OCI-LY3 (cell line): Measurements from ENCODE around the gene ST3GAL4.

Source experiments
- EZH2phosphoT487 ChIP-seq: fragments of 200-600 bp; shearing (Covaris generic); IDR thresholded peaks from 2 replicates; pipeline ENCODE4 v1.6.1; 2018; ENCODE audit warnings: antibody characterized with exemption, mixed run types, low read depth
- TF ChIP-seq, protein P1 (sequence below): fragments of 200-600, 300-600 bp; sonication (generic); IDR thresholded peaks from 2 replicates; pipeline ENCODE4 v1.5.1; 2014; ENCODE audit warnings: antibody characterized with exemption, low read length, low read depth

DNA sequence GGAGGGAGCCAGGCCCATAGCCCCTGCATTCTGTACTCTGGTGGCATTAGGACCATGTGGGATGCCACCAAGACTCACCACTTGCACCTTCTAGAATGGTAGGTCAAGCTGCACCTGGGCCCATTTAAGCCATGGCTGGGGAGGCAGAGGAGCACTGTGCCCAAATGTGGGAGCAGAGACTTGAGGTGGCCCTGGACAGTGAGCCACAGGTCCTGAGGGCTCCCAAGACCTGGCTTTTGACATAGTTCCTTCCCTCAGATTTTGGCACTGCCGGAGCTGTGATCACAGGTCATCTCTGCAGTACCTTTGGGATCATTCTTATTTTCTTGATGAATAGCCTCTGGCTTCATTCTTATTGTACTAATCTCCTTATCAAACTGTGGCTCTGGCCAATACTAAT lies 43.2 kb downstream of the ST3GAL4 start:
- TF ChIP-seq, protein P1, sequence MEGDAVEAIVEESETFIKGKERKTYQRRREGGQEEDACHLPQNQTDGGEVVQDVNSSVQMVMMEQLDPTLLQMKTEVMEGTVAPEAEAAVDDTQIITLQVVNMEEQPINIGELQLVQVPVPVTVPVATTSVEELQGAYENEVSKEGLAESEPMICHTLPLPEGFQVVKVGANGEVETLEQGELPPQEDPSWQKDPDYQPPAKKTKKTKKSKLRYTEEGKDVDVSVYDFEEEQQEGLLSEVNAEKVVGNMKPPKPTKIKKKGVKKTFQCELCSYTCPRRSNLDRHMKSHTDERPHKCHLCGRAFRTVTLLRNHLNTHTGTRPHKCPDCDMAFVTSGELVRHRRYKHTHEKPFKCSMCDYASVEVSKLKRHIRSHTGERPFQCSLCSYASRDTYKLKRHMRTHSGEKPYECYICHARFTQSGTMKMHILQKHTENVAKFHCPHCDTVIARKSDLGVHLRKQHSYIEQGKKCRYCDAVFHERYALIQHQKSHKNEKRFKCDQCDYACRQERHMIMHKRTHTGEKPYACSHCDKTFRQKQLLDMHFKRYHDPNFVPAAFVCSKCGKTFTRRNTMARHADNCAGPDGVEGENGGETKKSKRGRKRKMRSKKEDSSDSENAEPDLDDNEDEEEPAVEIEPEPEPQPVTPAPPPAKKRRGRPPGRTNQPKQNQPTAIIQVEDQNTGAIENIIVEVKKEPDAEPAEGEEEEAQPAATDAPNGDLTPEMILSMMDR = no peak
- no peak for TF ChIP-seq EZH2phosphoT487
